ENCODE results near the gene C19orf33.
A peak's percentile ranks its signal among the peaks of the same experiment; 100 is the strongest.
"Not testable (repeated sequence)": the region's sequence is repeated elsewhere in the genome, so short reads cannot be mapped to it uniquely, and the experiment has no call there.

C19orf33 gene

DNA sequence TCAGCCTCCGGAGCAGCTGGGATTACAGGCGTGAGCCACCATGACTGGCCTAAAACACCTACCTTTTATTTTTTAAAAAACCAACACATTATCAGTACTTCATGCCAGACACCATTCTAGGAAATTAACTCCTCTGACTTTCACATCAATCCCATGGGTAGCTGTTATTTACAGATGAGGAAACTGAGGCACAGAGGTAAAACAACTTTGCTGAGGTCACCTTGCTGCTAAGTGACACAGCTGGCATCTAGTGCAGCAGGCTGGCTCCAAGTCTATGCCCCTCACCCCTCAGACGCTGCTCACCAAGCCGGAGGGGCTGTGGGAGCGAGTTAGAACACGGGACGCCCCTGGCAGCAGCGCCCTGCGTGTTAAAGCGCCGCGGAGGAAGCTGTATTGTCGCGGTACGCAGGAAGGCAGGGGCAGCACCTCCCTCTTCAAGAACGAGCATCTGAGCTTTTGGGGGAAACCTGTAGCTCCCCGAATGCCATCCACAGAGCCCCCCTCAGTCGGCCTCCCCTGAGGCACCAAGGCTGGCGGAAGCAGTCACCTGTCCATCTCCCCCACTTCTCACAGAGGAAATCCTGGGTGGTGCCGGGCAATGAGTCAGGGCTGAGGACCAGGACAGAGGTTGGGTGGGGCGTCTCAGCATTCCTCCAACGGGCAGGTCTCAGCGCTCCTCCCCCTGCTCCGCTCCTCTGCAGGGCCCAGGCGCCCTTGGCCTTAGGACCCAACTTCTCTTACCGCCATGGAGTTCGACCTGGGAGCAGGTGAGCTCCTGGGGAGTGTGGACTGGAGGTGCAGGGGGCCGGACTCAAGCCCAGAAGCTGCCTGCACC is at the start of gene C19orf33:
Gene C19orf33, plus strand, starts transcription at position 735 of the 835 bp plus-strand sequence. Its CDS starts 11 bp downstream, at position 746.
- no peak for DNase-seq

DNA sequence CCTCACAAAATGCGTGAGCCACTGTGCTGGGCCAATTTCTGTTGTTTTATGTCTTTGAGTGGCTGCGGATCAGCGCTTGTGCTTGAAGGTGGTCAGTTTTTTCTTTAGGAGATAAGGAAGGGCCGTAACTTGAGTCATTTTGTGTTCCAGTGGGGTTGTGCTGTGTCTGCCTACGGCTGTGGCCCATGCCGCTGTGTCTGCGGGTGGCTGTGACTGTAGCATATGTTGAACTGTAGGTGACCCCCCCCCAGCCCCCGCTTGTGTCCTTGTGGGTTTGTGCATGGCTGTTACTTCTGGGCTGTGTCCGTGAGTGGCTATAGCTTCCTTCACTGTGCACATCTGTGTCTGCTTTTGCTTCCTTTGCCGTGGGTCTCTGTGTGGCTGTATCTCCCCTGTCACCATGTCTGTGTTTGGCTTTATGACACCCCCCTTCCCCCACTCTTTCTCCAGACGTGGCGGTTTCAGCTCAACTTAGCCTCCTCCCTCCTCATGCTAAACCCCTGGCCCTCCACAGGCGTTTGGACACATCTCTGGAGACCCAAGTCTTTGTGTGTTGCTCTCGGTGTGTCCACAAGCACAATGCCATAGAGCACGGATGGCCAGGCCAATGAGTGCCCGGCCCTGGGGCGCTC is 48.6 kb upstream of the C19orf33 start:
- DNase-seq, result no peak

DNA sequence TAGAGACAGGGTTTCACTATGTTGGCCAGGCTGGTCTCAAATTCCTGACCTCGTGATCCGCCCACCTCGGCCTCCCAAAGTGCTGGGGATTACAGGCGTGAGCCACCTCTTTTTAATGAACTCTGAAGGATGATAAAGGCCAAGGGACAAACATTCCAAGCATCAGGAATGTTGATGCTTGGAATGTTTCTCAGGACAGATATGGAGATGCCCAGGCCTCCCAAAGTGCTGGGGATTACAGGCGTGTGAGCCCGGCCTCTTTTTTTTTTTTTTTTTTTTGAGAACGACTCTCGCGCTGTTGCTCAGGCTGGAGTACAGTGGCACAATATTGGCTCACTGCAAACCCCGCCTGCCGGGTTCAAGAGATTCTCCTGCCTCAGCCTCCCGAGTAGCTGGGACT is 42.1 kb upstream of the C19orf33 start:
- DNase-seq, result not testable (repeated sequence)

DNA sequence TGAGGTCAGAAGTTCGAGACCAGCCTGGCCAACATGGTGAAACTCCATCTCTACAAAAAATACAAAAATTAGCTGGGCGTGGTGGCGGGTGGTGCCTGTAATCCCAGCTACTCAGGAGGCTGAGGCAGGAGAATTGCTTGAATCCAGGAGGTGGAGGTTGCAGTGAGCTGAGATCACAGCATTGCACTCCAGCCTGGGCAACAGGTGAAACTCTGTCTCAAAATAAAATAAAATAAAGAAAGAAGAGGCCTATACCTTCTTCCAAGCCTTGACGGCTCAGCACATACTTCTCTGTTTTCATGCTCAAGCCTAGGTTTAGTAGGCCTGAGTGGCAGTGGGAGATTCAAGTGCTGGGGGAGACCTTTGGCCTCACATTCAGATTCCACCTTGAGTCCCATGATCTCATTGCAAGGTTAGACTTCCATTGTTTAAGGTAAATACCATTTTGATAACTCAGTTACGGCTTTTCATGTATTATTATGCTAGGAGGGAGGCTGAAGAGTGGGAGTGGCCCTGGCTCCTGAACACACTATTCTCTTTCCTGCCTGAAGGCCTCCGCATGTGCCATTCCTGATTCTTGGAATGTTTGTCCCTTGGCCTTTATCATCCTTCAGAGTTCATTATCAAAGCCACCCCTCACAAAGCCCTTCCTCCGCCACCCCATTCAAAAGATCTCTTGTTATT is 41.3 kb upstream of the C19orf33 start:
- no peak for DNase-seq

- DNase-seq, result no peak
Observed at GRCh38 chr19:38263689-38264485, 40.2 kb upstream of the C19orf33 start.

DNA sequence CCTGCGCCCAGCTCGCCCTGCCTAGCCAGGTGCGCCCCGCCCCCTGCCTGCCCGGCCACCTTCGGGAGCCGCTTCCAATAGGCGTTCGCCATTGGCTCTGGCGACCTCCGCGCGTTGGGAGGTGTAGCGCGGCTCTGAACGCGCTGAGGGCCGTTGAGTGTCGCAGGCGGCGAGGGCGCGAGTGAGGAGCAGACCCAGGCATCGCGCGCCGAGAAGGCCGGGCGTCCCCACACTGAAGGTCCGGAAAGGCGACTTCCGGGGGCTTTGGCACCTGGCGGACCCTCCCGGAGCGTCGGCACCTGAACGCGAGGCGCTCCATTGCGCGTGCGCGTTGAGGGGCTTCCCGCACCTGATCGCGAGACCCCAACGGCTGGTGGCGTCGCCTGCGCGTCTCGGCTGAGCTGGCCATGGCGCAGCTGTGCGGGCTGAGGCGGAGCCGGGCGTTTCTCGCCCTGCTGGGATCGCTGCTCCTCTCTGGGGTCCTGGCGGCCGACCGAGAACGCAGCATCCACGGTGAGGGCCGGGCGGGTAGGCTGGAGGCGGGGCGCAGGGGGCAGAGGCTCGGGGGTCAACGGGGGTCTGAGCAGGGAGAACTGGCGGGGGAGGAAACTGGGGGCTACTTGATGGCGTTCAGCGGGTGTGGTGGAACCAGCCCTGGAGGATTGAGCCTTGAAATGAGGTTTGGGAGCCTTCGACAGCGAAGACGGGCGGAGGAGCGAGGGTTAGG is 39.4 kb upstream of the C19orf33 start, which contains the start of gene SPINT2:
Gene SPINT2, plus strand, starts transcription at position 88 of the 727 bp plus-strand sequence. Its CDS starts 320 bp downstream, at position 408.
- DNase-seq, result peak; percentile 48

DNA sequence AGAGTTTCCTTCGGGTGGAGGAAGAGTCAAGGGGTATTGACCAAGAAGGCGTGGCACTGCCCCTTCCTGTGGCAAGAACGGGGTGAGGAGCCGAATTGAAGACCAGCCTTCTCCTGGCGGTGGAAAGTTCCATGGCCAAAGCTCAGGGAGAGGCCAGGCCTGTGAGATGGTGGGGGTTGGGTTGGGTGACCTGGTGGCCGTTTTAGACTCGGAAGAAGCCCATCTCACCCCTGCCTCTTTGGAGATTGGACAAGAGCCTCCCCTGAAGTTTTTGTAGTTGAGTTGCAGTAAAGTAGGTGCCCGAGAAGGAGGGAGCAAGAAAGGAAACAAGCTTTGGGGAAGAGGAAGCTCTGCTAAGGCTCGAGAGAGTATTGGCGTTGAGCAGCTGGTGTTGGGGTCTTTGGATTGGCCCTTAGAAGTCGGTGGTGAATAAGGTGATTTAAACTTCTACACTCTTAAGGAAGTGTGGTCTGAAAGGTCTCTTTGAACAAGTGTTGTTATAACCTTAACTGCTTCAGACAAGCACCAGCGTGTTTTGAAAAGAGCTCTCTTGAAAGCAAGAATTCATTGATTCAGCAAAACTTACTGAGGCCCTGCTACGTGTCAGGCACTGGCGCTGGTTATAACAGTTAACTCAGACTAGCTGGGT is 38.7 kb upstream of the C19orf33 start:
- no peak for DNase-seq

DNA sequence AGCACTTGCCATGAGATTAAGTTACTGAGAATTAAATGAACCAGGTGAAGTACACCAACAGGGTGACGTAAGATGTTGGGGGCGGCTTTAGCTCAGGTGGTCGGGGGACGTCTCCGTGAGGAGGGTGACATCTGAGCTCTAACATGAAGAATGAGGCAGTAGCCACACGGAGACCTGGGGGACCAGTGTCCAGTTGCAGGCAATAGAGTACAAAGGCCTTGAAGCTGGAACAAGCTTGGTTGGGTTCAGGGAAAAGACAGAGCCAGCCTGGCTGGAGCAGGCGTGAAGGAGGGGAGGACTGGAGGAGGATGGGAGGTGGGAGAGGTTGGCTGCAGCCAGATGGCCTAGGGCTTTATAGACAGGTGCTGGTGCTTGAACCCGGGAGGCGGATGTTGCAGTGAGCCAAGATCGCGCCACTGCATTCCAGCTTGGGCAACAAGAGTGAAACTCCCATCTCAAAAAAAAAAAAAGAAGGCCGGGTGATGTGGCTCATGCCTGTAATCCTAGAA is 38.1 kb upstream of the C19orf33 start:
- no peak for DNase-seq

DNA sequence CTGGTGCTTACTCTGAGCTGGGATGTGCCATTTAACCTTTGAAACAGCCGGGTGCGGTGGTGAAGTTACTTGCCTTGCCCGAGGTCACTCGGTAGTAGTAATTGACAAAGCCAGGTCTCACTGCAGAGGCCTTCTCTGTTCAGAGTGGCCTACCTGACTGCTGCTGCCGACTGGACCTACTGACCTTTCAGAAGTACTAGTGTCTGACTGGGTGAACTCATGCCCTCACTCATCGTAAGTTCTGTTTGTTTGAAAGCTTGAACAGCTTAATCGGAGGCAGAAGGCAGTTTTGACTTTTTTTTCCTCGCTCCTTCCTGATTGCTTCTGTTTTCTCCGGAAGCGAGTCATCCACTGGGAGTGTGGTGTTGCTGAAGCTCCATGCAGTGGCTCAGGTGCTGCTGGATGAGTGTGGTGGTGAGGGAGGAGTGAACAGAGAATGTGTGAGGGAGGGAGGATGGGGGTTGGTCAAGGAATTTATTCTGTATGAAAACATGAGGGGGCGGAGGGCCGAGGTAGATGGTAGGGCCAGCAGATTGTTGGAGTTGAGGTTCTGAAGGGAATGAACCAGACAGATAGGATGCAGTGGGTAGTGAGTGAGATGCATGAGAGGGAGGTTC is 37.0 kb upstream of the C19orf33 start:
- DNase-seq, result no peak

- DNase-seq, result no peak
Observed at GRCh38 chr19:38267761-38268483, 36.1 kb upstream of the C19orf33 start.

GRCh38 chr19:38268539-38268938 is 35.5 kb upstream of the C19orf33 start:
- DNase-seq, result no peak

GRCh38 chr19:38270587-38271167 is 33.4 kb upstream of the C19orf33 start:
- no peak for DNase-seq

DNA sequence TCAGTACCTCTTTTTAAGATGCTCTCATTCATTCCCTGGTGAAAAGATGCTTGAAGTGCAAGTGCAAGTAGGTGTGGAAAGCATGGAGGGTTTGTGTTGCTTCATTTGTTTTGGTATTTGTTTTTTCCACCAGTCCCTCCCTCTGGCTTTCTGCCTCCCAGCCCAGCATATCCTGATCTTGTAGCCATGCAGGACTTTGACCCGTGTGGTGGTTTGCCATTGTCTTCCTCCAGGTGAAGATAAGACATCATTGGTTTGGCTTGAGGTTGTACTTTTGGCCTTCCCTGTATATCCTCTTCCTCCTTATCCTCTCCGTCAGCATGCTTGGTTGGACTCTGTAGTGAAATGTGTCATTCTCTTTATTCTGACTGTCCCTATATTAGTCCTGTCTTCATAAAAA is 30.6 kb upstream of the C19orf33 start:
- no peak for DNase-seq

- no peak for DNase-seq
Observed at GRCh38 chr19:38274739-38275138, 29.3 kb upstream of the C19orf33 start.

GRCh38 chr19:38276942-38277517 is 27.0 kb upstream of the C19orf33 start:
- DNase-seq, result no peak

- no peak for DNase-seq
Observed at GRCh38 chr19:38277549-38277948, 26.5 kb upstream of the C19orf33 start.

GRCh38 chr19:38277969-38278680 is 25.9 kb upstream of the C19orf33 start:
- DNase-seq, result no peak

- no peak for DNase-seq
Observed at GRCh38 chr19:38278751-38279150, 25.3 kb upstream of the C19orf33 start.

All from NCI-H1417 treated with DMSO at 0.1 percent for 48 hours (cell line).